ENCODE data around the gene TEX38.

- TF ChIP-seq CTCF (IDR thresholded peaks at IDR 0.05; ENCODE audit: low read depth, low read length), result no peak
- no peak for TF ChIP-seq EZH2phosphoT487 (IDR thresholded peaks at IDR 0.05; ENCODE audit: low read depth)
Measured at GRCh38 chr1:46691997-46692790, 20.5 kb downstream of the TEX38 start.
